Left hindlimb (tissue), 1 donor: ENCODE measurements around the gene ZFYVE28.

Experiments used
- DNase-seq: peaks from one replicate; pipeline ENCODE4 v3.0.0-alpha.2; 2018

Gene ZFYVE28

GRCh38 chr4:2330091-2331042 lies 88.1 kb downstream of the ZFYVE28 start:
- no peak for DNase-seq

GRCh38 chr4:2327579-2327978 lies 90.9 kb downstream of the ZFYVE28 start:
- DNase-seq = no peak

- no peak for DNase-seq
Observed at GRCh38 chr4:2324891-2325290, 93.6 kb downstream of the ZFYVE28 start.

GRCh38 chr4:2322841-2323240 lies 95.6 kb downstream of the ZFYVE28 start:
- no peak for DNase-seq

- no peak for DNase-seq
Observed at GRCh38 chr4:2322227-2322626, 96.2 kb downstream of the ZFYVE28 start.

GRCh38 chr4:2321279-2322196 lies 96.9 kb downstream of the ZFYVE28 start:
- DNase-seq = no peak

GRCh38 chr4:2320746-2321145 lies 97.7 kb downstream of the ZFYVE28 start:
- no peak for DNase-seq

- DNase-seq = no peak
Observed at GRCh38 chr4:2320152-2320551, 98.3 kb downstream of the ZFYVE28 start.

- no peak for DNase-seq
Observed at GRCh38 chr4:2318885-2319284, 99.6 kb downstream of the ZFYVE28 start.

- DNase-seq = no peak
Observed at GRCh38 chr4:2318476-2318875, 100.0 kb downstream of the ZFYVE28 start.

GRCh38 chr4:2313366-2313765 lies 105.1 kb downstream of the ZFYVE28 start:
- DNase-seq = no peak

- DNase-seq = no peak
Observed at GRCh38 chr4:2306773-2307410, 111.6 kb downstream of the ZFYVE28 start.

GRCh38 chr4:2305766-2306501 lies 112.5 kb downstream of the ZFYVE28 start:
- DNase-seq = no peak

- DNase-seq = no peak
Observed at GRCh38 chr4:2304877-2305561, 113.4 kb downstream of the ZFYVE28 start.

- DNase-seq = no peak
Observed at GRCh38 chr4:2304321-2304876, 114.0 kb downstream of the ZFYVE28 start.

GRCh38 chr4:2303686-2304320 lies 114.6 kb downstream of the ZFYVE28 start:
- no peak for DNase-seq

GRCh38 chr4:2303121-2303685 lies 115.2 kb downstream of the ZFYVE28 start:
- DNase-seq = no peak

GRCh38 chr4:2302387-2303119 lies 115.9 kb downstream of the ZFYVE28 start:
- DNase-seq = no peak

GRCh38 chr4:2301806-2302205 lies 116.6 kb downstream of the ZFYVE28 start:
- no peak for DNase-seq

GRCh38 chr4:2301225-2301642 lies 117.2 kb downstream of the ZFYVE28 start:
- no peak for DNase-seq
